Measurements from ENCODE around the gene OR10V1.

The OR10V1 gene

DNA sequence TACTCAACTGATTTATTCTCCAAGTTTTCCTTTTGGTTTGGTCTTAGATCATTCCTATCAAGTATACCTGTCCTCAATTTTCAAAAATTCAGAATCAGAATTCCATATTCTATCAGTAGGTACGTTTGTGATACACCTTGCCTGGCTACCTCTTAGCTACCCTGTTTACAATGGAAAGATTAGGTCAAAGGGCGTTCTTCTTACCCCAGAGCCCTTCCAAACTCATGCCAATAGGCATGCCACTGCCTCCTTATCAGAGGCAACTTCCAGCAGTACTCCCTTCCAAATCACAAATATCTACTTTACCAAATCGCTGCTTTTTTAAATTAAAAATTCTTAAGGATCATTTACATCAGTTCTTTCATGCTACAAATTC, 45.8 kb downstream of the OR10V1 start:
- no peak for DNase-seq

DNA sequence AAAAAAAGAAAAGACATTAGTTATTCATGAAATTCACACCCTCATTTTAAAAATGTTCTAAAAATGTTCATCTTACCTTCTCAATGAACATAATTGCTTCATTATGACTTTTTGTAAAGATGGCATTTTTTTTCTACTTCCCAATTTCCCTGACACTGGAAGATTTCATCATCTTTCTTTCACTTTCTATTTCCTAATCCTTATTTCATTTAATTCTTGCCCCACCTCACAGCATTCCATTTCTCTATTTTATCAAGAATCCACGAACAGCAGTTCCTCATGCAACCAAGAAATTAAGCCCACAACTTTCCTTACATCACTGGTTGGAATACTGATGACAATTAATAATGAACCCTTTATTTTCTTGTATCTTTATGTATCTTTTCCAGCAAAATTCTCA, 46.7 kb downstream of the OR10V1 start:
- no peak for DNase-seq

Measured in activated T-cell treated with anti-CD3 and anti-CD28 coated beads for 4 hours (primary cell).